GM12875 (cell line): ENCODE data around the gene TMEM59.
A peak's percentile ranks its signal among the peaks of the same experiment; 100 is the strongest.
"Not testable (repeated sequence)": the region's sequence is repeated elsewhere in the genome, so short reads cannot be mapped to it uniquely, and the experiment has no call there.

Source experiments
- H3K4me3 ChIP-seq: one replicate; pipeline ENCODE4 v1.5.1; 2011; ENCODE audit warnings: low read depth, low read length, control low read depth
- CTCF ChIP-seq: IDR thresholded peaks from 2 replicates; pipeline ENCODE4 v1.5.1; 2011; ENCODE audit warnings: low read depth, mild to moderate bottlenecking, control low read depth, inconsistent platforms, low read length, moderate library complexity, borderline replicate concordance; ENCODE audit not compliant: insufficient read depth

Gene TMEM59

GRCh38 chr1:54052934-54053744 lies at the start of gene TMEM59, which contains the start of gene TCEANC2:
TMEM59 (minus strand) TSS chr1:54053204; CDS start chr1:54053188, 16 bp downstream.
TCEANC2 (plus strand) TSS chr1:54053608; CDS start chr1:54054423, 815 bp downstream.
- no peak for TF ChIP-seq CTCF
- H3K4me3 ChIP-seq = peak within 1 kb of the TSS; percentile 87

- no peak for TF ChIP-seq CTCF
- H3K4me3 ChIP-seq = no peak overlapping the region
These were observed 47.5 kb upstream of the TMEM59 start for GRCh38 chr1:54100500-54100899.

GRCh38 chr1:54099061-54099610 lies 46.1 kb upstream of the TMEM59 start:
- TF ChIP-seq CTCF = no peak

GRCh38 chr1:54096877-54097240 lies 43.9 kb upstream of the TMEM59 start:
- no peak overlapping the region for H3K4me3 ChIP-seq
- TF ChIP-seq CTCF = no peak

More at GRCh38 chr1:54099061-54099610, 46.1 kb upstream of the TMEM59 start:
- no peak overlapping the region for H3K4me3 ChIP-seq

GRCh38 chr1:54096227-54096876 lies 43.3 kb upstream of the TMEM59 start:
- TF ChIP-seq CTCF = no peak
- no peak overlapping the region for H3K4me3 ChIP-seq

- no peak overlapping the region for H3K4me3 ChIP-seq
- no peak for TF ChIP-seq CTCF
These were observed 42.7 kb upstream of the TMEM59 start for GRCh38 chr1:54095546-54096226.

- not testable (repeated sequence) for H3K4me3 ChIP-seq
These were observed 41.7 kb upstream of the TMEM59 start for GRCh38 chr1:54094730-54095105.
